ENCODE measurements around the gene MTHFD2L. TPM values are rescaled to one million over a fixed set of nuclear protein-coding genes. Genes with fewer than 3 reads are reported as not detected.

The MTHFD2L gene
- total and polyA plus RNA-seq, 2 donors (not counting 3 experiments of a cell fraction or from before 2014, with no cell fraction given), result 6.9 to 15.2 TPM

GRCh38 chr4:74174421-74174820, 16.5 kb downstream of the MTHFD2L start:
- Histone ChIP-seq H4K20me1 (replicated peaks; ENCODE audit: control insufficient read depth, extremely low read depth, insufficient read depth, low read length) (no peaks in the 10 kb centered on the region), H3K9me3 (replicated peaks; ENCODE audit: control insufficient read depth, insufficient read depth, low read length) (no peaks in the 10 kb centered on the region), H3K4me2 (ENCODE audit: insufficient read depth, low read length) (no peak overlapping the region), H3K9ac (replicated peaks; ENCODE audit: extremely low read depth, insufficient read depth, low read length) (no peak overlapping the region), H3K79me2 (ENCODE audit: control insufficient read depth, insufficient read depth, low read length) (no peaks in the 10 kb centered on the region), H3K27ac (ENCODE audit: insufficient read depth, low read depth, low read length) (no peak overlapping the region), H3K9me1 (replicated peaks; ENCODE audit: control insufficient read depth, extremely low read depth, insufficient read depth, low read length) (no peaks in the 10 kb centered on the region), H3K4me1 (ENCODE audit: control insufficient read depth, extremely low read depth, insufficient read depth, low read length) (no peaks in the 10 kb centered on the region), H3K27me3 (ENCODE audit: control insufficient read depth in 2 of 2, insufficient read depth in 2 of 2, low read length in 2 of 2) (no peaks in the 10 kb centered on the region), H3K4me3 (replicated peaks in 1 of 3; ENCODE audit: insufficient read depth in 1 of 3, low read depth in 1 of 3, low read length in 3 of 3) (no peak overlapping the region), H2AFZ (ENCODE audit: low read depth, low read length) (no peak overlapping the region), H3K36me3 (ENCODE audit: control insufficient read depth in 2 of 2, extremely low read depth in 1 of 2, insufficient read depth in 2 of 2, low read length in 2 of 2) (no peaks in the 10 kb centered on the region)
- dilution Hi-C loops (cut with MboI; ENCODE audit: extremely low pct_ligation_motif_present, low sequenced_read_pairs) (no loop called here), intact Hi-C loops (cut with micrococcal nuclease) (no loop called here)
- ChIA-PET POLR2A (no interaction called here), CTCF (interaction anchor here (1.5 to 2.8 kb wide), 4 partner anchors 9 to 30 kb away, joined by 3 to 9 read pairs (median 4); no protein-coding TSS in a partner anchor)
- no peak for FAIRE-seq
- no peak for TF ChIP-seq FOS (IDR thresholded peaks at IDR 0.05; ENCODE audit: borderline replicate concordance, insufficient read depth, low read length)
- TF ChIP-seq, protein P1, sequence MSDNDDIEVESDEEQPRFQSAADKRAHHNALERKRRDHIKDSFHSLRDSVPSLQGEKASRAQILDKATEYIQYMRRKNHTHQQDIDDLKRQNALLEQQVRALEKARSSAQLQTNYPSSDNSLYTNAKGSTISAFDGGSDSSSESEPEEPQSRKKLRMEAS (IDR thresholded peaks at IDR 0.05; ENCODE audit: insufficient read depth, insufficient read length), result no peak
- no peak for TF ChIP-seq GATA2 (IDR thresholded peaks at IDR 0.05; ENCODE audit: insufficient read depth, insufficient read length, low read depth, low read length)
- no peak for TF ChIP-seq EZH2 (IDR thresholded peaks at IDR 0.05; ENCODE audit: borderline replicate concordance, low read depth, low read length, severe bottlenecking)
- TF ChIP-seq POLR2AphosphoS5 (IDR thresholded peaks at IDR 0.05; ENCODE audit: insufficient read depth, low read depth, low read length), result no peak
- TF ChIP-seq JUN (IDR thresholded peaks at IDR 0.05; ENCODE audit: borderline replicate concordance, insufficient read depth, insufficient read length, low read depth), result no peak
- TF ChIP-seq MYC (IDR thresholded peaks at IDR 0.05; ENCODE audit: low read depth, low read length), result no peak
- TF ChIP-seq POLR2A (IDR thresholded peaks at IDR 0.05; ENCODE audit: low read depth, low read length), result no peak
- TF ChIP-seq, protein P2, sequence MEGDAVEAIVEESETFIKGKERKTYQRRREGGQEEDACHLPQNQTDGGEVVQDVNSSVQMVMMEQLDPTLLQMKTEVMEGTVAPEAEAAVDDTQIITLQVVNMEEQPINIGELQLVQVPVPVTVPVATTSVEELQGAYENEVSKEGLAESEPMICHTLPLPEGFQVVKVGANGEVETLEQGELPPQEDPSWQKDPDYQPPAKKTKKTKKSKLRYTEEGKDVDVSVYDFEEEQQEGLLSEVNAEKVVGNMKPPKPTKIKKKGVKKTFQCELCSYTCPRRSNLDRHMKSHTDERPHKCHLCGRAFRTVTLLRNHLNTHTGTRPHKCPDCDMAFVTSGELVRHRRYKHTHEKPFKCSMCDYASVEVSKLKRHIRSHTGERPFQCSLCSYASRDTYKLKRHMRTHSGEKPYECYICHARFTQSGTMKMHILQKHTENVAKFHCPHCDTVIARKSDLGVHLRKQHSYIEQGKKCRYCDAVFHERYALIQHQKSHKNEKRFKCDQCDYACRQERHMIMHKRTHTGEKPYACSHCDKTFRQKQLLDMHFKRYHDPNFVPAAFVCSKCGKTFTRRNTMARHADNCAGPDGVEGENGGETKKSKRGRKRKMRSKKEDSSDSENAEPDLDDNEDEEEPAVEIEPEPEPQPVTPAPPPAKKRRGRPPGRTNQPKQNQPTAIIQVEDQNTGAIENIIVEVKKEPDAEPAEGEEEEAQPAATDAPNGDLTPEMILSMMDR (IDR thresholded peaks at IDR 0.05; ENCODE audit: extremely low read depth in 1 of 2, insufficient read depth in 1 of 2, low read depth in 1 of 2, low read length in 2 of 2), result no peak
- no TSS peak for BruUV-seq (replicated peaks)
- no peak for DNase-seq (ENCODE audit: low read depth, low spot score)
